ENCODE data around the gene ZFAND3.
A peak's percentile ranks its signal among the peaks of the same experiment; 100 is the strongest.

ZFAND3 gene

GRCh38 chr6:38188677-38189335 lies 369.3 kb downstream of the ZFAND3 start:
- no peak for TF ChIP-seq CTCF (IDR thresholded peaks at IDR 0.05)

GRCh38 chr6:38191418-38191817 lies 371.9 kb downstream of the ZFAND3 start:
- Histone ChIP-seq H3K27ac (no peak overlapping the region), H3K4me3 (no peak overlapping the region)
- TF ChIP-seq CTCF (IDR thresholded peaks at IDR 0.05): no peak
- no peak for DNase-seq (ENCODE audit: low spot score)

More at GRCh38 chr6:38188677-38189335, 369.3 kb downstream of the ZFAND3 start:
- Histone ChIP-seq H3K4me3 (no peak overlapping the region), H3K27ac (no peak overlapping the region)
- DNase-seq (ENCODE audit: low spot score): no peak

GRCh38 chr6:38192011-38192410 lies 372.5 kb downstream of the ZFAND3 start:
- Histone ChIP-seq H3K4me3 (no peak overlapping the region), H3K27ac (no peak overlapping the region)
- no peak for DNase-seq (ENCODE audit: low spot score)
- TF ChIP-seq CTCF (IDR thresholded peaks at IDR 0.05): no peak

GRCh38 chr6:38192487-38192886 lies 373.0 kb downstream of the ZFAND3 start:
- no peak for TF ChIP-seq CTCF (IDR thresholded peaks at IDR 0.05)
- H3K4me3 ChIP-seq: no peak overlapping the region
- DNase-seq (ENCODE audit: low spot score): no peak

DNA sequence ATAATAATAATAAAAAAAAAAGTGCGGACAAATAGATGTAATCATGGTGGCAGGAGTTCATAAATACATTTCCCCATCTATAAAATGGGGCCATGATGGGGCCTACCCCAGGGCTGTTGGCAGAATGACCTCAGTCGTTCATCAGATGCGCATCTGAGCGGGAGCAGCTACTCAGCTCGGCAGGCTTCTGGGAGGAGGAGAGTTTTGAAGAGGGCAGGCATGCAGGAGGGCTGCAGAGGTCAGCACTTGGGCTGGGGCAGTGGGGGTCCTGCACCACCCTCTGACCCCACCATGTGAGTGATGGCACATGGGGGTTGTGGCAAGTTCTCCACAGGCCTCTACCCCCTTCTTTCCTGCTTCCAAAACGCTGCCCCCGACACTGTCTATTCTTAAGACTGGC lies 373.5 kb downstream of the ZFAND3 start:
- Histone ChIP-seq H3K4me3 (no peak overlapping the region), H3K27ac (no peak overlapping the region)
- no peak for TF ChIP-seq CTCF (IDR thresholded peaks at IDR 0.05)
- peak; percentile 53 for DNase-seq (ENCODE audit: low spot score)

More at GRCh38 chr6:38192487-38192886, 373.0 kb downstream of the ZFAND3 start:
- no peak overlapping the region for H3K27ac ChIP-seq

DNA sequence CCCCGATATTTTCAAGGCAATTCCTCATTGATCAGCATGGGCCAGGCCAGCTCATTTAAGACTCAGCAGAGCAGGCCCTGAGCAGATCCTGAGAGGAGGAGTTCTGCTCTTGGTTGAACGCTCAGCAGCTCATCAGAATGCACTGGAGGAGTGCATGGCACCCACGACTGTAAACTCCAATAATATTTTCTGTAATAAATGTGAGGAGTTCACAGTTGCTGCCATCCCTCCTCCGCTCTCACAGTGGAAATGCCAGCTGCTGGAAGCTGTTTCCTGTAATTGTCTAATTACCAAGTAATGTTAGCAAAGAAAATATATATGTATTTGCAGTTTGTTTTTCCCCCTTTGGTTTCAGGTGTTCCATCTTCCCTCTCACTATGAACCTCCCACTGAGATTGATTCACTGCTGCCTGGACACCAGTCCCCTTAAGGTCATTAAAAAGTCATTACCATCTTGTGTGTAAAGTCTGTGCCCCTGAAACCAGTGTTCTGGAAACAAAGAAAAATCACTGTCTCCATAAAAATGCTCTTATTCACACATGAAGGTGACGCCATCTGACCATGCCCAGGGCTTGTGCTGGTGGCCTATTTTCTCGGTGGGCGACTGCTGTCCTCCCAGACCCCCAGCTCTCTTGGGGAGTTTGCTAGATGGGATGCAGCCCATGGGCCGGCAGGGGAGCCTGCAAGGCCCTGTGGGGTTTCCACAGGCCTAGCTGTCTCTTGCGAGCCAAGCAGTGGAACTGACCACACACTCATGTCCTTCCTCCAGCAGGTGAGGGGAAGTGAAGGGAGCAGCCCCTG lies 374.2 kb downstream of the ZFAND3 start:
- Histone ChIP-seq H3K27ac (no peak overlapping the region), H3K4me3 (no peak overlapping the region)
- no peak for TF ChIP-seq CTCF (IDR thresholded peaks at IDR 0.05)
- peak; percentile 40 for DNase-seq (ENCODE audit: low spot score)

GRCh38 chr6:38194282-38194572 lies 374.7 kb downstream of the ZFAND3 start:
- no peak for TF ChIP-seq CTCF (IDR thresholded peaks at IDR 0.05)
- Histone ChIP-seq H3K27ac (no peak overlapping the region), H3K4me3 (no peak overlapping the region)
- no peak for DNase-seq (ENCODE audit: low spot score)
